ENCODE results near the gene SLC5A5.

Gene SLC5A5

GRCh38 chr19:17871878-17872250, at the start of gene SLC5A5:
Gene SLC5A5 (plus strand): TSS chr19:17871945. CDS start chr19:17872320, 375 bp downstream.
- peaks cover 6% of the 10 kb centered on the region for H3K4me1 Mint-ChIP-seq
- peak within 1 kb of the TSS; percentile 74 for H3K27ac Mint-ChIP-seq (ENCODE audit: low read depth)
- H3K4me3 Mint-ChIP-seq, result peak within 1 kb of the TSS; percentile 68
- no peaks in the 10 kb centered on the region for H3K9me3 Mint-ChIP-seq
- ATAC-seq (replicated peaks; ENCODE audit: extremely low read depth, poor library complexity, severe bottlenecking) (no peak), DNase-seq (ENCODE audit: low spot score in 2 of 2) (no peak)
- no peaks in the 10 kb centered on the region for H3K36me3 Mint-ChIP-seq (ENCODE audit: insufficient read depth)
- no peaks in the 10 kb centered on the region for H3K27me3 Mint-ChIP-seq

GRCh38 chr19:17824339-17824738, 47.4 kb upstream of the SLC5A5 start:
- H3K4me3 Mint-ChIP-seq, result no peak overlapping the region
- no peak for ATAC-seq (replicated peaks; ENCODE audit: extremely low read depth, poor library complexity, severe bottlenecking)

GRCh38 chr19:17826508-17827056, 45.2 kb upstream of the SLC5A5 start:
- DNase-seq (ENCODE audit: low spot score in 2 of 2) (no peak), ATAC-seq (replicated peaks; ENCODE audit: extremely low read depth, poor library complexity, severe bottlenecking) (no peak)
- H3K4me3 Mint-ChIP-seq, result no peak overlapping the region
- no peak overlapping the region for H3K27ac Mint-ChIP-seq (ENCODE audit: low read depth)
- no peaks in the 10 kb centered on the region for H3K27me3 Mint-ChIP-seq
- peaks cover 27% of the 10 kb centered on the region for H3K36me3 Mint-ChIP-seq (ENCODE audit: insufficient read depth)
- H3K9me3 Mint-ChIP-seq, result no peaks in the 10 kb centered on the region
- H3K4me1 Mint-ChIP-seq, result peaks cover 12% of the 10 kb centered on the region

More at GRCh38 chr19:17824339-17824738, 47.4 kb upstream of the SLC5A5 start:
- H3K4me1 Mint-ChIP-seq, result peaks cover 7% of the 10 kb centered on the region
- H3K9me3 Mint-ChIP-seq, result no peaks in the 10 kb centered on the region
- H3K27ac Mint-ChIP-seq (ENCODE audit: low read depth), result no peak overlapping the region
- DNase-seq (ENCODE audit: low spot score in 2 of 2), result no peak
- no peaks in the 10 kb centered on the region for H3K27me3 Mint-ChIP-seq
- H3K36me3 Mint-ChIP-seq (ENCODE audit: insufficient read depth), result peaks cover 16% of the 10 kb centered on the region

- H3K4me1 Mint-ChIP-seq, result peaks cover 12% of the 10 kb centered on the region
- peaks cover 40% of the 10 kb centered on the region for H3K36me3 Mint-ChIP-seq (ENCODE audit: insufficient read depth)
- H3K4me3 Mint-ChIP-seq, result no peak overlapping the region
- ATAC-seq (replicated peaks; ENCODE audit: extremely low read depth, poor library complexity, severe bottlenecking) (no peak), DNase-seq (ENCODE audit: low spot score in 2 of 2) (no peak)
- peak overlapping the region; percentile 62 for H3K27ac Mint-ChIP-seq (ENCODE audit: low read depth)
- H3K27me3 Mint-ChIP-seq, result no peaks in the 10 kb centered on the region
- no peaks in the 10 kb centered on the region for H3K9me3 Mint-ChIP-seq
Measured at GRCh38 chr19:17829855-17830566, 41.7 kb upstream of the SLC5A5 start.

- no peak for DNase-seq (ENCODE audit: low spot score in 2 of 2)
- peaks cover 40% of the 10 kb centered on the region for H3K36me3 Mint-ChIP-seq (ENCODE audit: insufficient read depth)
- H3K9me3 Mint-ChIP-seq, result no peaks in the 10 kb centered on the region
- H3K27me3 Mint-ChIP-seq, result no peaks in the 10 kb centered on the region
- H3K27ac Mint-ChIP-seq (ENCODE audit: low read depth), result peak overlapping the region; percentile 62
- ATAC-seq (replicated peaks; ENCODE audit: extremely low read depth, poor library complexity, severe bottlenecking), result peak; percentile 43
- H3K4me3 Mint-ChIP-seq, result no peak overlapping the region
- H3K4me1 Mint-ChIP-seq, result peaks cover 19% of the 10 kb centered on the region
Measured at GRCh38 chr19:17830567-17831418, 41.0 kb upstream of the SLC5A5 start.

- Mint-ChIP-seq H3K27me3 (no peaks in the 10 kb centered on the region), H3K4me1 (peaks cover 24% of the 10 kb centered on the region), H3K4me3 (no peak overlapping the region), H3K36me3 (ENCODE audit: insufficient read depth) (peaks cover 45% of the 10 kb centered on the region), H3K9me3 (no peaks in the 10 kb centered on the region), H3K27ac (ENCODE audit: low read depth) (no peak overlapping the region)
- no peak for DNase-seq (ENCODE audit: low spot score in 2 of 2)
- ATAC-seq (replicated peaks; ENCODE audit: extremely low read depth, poor library complexity, severe bottlenecking), result no peak
Measured at GRCh38 chr19:17831419-17831888, 40.3 kb upstream of the SLC5A5 start.

GRCh38 chr19:17832443-17833208, 39.1 kb upstream of the SLC5A5 start:
- Mint-ChIP-seq H3K4me1 (peaks cover 25% of the 10 kb centered on the region), H3K27me3 (no peaks in the 10 kb centered on the region), H3K36me3 (ENCODE audit: insufficient read depth) (peaks cover 53% of the 10 kb centered on the region), H3K4me3 (no peak overlapping the region), H3K9me3 (no peaks in the 10 kb centered on the region), H3K27ac (ENCODE audit: low read depth) (no peak overlapping the region)
- ATAC-seq (replicated peaks; ENCODE audit: extremely low read depth, poor library complexity, severe bottlenecking) (no peak), DNase-seq (ENCODE audit: low spot score in 2 of 2) (no peak)

GRCh38 chr19:17834350-17835181, 37.2 kb upstream of the SLC5A5 start:
- Mint-ChIP-seq H3K4me3 (no peak overlapping the region), H3K36me3 (ENCODE audit: insufficient read depth) (peaks cover 60% of the 10 kb centered on the region), H3K9me3 (no peaks in the 10 kb centered on the region), H3K27me3 (no peaks in the 10 kb centered on the region), H3K4me1 (peaks cover 23% of the 10 kb centered on the region), H3K27ac (ENCODE audit: low read depth) (no peak overlapping the region)
- ATAC-seq (replicated peaks; ENCODE audit: extremely low read depth, poor library complexity, severe bottlenecking) (no peak), DNase-seq (ENCODE audit: low spot score in 2 of 2) (no peak)

- no peak overlapping the region for H3K4me3 Mint-ChIP-seq
- peaks cover 64% of the 10 kb centered on the region for H3K36me3 Mint-ChIP-seq (ENCODE audit: insufficient read depth)
- DNase-seq (ENCODE audit: low spot score in 2 of 2) (no peak), ATAC-seq (replicated peaks; ENCODE audit: extremely low read depth, poor library complexity, severe bottlenecking) (no peak)
- no peaks in the 10 kb centered on the region for H3K27me3 Mint-ChIP-seq
- peaks cover 19% of the 10 kb centered on the region for H3K4me1 Mint-ChIP-seq
- H3K9me3 Mint-ChIP-seq, result no peaks in the 10 kb centered on the region
- peak overlapping the region; percentile 79 for H3K27ac Mint-ChIP-seq (ENCODE audit: low read depth)
Measured at GRCh38 chr19:17835182-17836006, 36.4 kb upstream of the SLC5A5 start.

- Mint-ChIP-seq H3K27ac (ENCODE audit: low read depth) (peak overlapping the region; percentile 79), H3K4me1 (peaks cover 23% of the 10 kb centered on the region), H3K36me3 (ENCODE audit: insufficient read depth) (peaks cover 64% of the 10 kb centered on the region), H3K9me3 (no peaks in the 10 kb centered on the region), H3K4me3 (no peak overlapping the region), H3K27me3 (no peaks in the 10 kb centered on the region)
- DNase-seq (ENCODE audit: low spot score in 2 of 2) (no peak), ATAC-seq (replicated peaks; ENCODE audit: extremely low read depth, poor library complexity, severe bottlenecking) (no peak)
Measured at GRCh38 chr19:17836530-17836929, 35.2 kb upstream of the SLC5A5 start.

GRCh38 chr19:17837972-17838371, 33.8 kb upstream of the SLC5A5 start:
- ATAC-seq (replicated peaks; ENCODE audit: extremely low read depth, poor library complexity, severe bottlenecking) (no peak), DNase-seq (ENCODE audit: low spot score in 2 of 2) (no peak)
- peaks cover 59% of the 10 kb centered on the region for H3K36me3 Mint-ChIP-seq (ENCODE audit: insufficient read depth)
- H3K9me3 Mint-ChIP-seq, result no peaks in the 10 kb centered on the region
- peaks cover 23% of the 10 kb centered on the region for H3K4me1 Mint-ChIP-seq
- no peak overlapping the region for H3K4me3 Mint-ChIP-seq
- no peak overlapping the region for H3K27ac Mint-ChIP-seq (ENCODE audit: low read depth)
- no peaks in the 10 kb centered on the region for H3K27me3 Mint-ChIP-seq

All from central memory CD8-positive, alpha-beta T cell (primary cell).